GM19351 (cell line): ENCODE results near the gene MMP2.

Source experiments
- ATAC-seq: cut with Tn5 transposase; IDR thresholded peaks from one replicate; pipeline ENCODE4 v1.9.1; 2021; ENCODE audit warnings: mild to moderate bottlenecking, moderate library complexity; ENCODE audit not compliant: unreplicated experiment

MMP2 gene

DNA sequence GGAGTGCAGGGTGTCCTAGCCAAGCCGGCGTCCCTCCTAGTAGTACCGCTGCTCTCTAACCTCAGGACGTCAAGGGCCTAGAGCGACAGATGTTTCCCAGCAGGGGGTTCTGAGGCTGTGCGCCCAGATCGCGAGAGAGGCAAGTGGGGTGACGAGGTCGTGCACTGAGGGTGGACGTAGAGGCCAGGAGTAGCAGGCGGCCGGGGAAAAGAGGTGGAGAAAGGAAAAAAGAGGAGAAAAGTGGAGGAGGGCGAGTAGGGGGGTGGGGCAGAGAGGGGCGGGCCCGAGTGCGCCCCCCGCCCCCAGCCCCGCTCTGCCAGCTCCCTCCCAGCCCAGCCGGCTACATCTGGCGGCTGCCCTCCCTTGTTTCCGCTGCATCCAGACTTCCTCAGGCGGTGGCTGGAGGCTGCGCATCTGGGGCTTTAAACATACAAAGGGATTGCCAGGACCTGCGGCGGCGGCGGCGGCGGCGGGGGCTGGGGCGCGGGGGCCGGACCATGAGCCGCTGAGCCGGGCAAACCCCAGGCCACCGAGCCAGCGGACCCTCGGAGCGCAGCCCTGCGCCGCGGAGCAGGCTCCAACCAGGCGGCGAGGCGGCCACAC is at the start of gene MMP2:
Gene MMP2 (plus strand): TSS at position 372 of the 603 bp plus-strand sequence. CDS start 282 bp downstream, outside the sequence.
- ATAC-seq: no peak

DNA sequence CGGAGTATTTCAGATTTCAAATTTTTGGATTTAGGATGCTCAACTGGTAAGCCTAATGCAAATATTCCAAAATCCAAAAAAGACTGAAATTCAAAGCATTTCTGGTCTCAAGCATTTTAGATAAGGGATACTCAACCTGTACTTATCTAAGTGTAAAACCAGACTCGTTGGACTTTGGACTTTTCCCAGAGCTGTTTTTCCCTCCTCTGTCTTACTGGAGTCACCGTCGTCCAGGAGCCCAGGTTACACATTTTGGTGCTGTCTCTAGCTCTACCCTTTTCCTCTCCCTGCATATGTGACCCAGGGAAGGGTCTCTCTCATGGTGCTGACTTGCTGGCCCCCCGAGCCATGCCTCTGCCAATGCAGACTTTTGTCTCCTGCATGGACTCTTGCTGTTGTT is 46.0 kb upstream of the MMP2 start:
- ATAC-seq: no peak

DNA sequence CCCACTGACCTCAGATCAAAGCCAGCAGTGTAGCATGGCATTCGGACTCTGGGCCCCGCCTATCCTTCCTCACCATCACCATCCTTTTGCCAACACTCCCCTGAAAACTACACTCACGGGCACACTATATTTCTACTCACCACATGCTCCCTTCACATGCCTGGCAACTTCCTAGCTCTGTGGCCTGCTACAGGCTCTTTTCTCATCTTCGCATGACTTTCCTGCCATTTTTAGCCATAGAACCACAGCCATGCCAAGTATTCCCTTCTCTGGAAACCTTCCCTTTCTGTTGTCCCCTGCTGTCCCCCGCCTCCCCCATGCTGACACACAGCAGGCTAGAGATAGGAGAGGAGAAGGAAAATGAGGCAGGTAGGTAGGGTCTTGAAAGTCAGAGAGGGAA is 45.5 kb upstream of the MMP2 start:
- ATAC-seq: no peak

DNA sequence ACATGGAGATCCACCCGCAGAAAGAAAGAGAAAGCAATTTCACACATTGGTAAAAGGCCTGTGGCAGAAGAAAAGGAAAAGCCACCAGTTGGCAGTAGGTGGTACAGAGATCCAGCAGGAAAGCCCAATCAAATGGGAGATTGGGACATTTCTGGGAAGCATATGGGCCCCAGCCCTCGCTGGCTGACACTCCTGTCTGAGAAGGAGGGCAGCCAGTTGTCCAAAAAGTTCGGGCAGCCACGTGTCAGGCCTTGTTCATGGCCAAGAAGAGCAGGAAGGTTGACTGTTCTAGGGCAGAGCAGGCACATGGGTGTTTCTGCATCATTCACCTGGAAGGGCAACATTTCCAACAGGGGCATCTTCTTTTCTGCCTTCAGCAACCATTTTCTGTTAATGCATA is 45.0 kb upstream of the MMP2 start:
- no peak for ATAC-seq

DNA sequence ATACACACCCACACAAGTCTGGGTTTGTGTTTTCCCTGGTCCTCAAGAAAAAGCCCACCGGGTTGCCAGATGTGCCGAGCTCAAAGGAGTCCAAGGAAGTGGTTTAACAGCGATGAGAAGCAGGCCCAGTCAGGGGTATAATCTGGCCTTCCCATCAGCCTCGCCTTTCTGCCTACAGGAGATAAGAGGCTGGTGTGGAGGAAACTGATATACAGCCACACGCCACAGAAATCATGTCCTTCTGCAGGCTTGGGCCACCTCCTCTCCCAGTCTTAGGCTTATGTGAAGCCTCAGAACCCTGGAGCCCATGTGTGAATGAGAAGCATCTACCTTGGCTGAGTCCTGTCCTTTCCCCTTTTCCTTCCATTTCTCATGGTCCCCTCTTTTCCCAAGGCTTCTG is 43.6 kb upstream of the MMP2 start:
- no peak for ATAC-seq

DNA sequence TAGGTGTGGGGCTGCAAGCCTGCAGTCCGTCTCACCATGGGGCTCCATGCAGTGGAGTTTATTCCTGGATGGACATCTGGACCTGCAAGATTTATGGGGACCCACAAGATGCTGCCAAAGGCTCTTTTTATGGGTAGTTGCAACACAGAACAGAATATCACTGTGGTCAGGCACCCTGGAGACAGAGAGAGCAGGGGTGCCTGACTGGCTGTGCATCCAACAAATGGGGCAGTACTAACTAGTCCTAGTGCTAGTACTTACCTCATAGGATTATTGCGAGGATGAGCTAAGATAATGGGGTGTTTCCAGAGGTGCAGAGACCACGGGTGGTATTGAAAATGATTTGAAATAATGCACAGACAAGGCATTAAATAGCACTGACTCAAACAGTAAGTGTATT is 42.4 kb upstream of the MMP2 start:
- ATAC-seq: no peak

DNA sequence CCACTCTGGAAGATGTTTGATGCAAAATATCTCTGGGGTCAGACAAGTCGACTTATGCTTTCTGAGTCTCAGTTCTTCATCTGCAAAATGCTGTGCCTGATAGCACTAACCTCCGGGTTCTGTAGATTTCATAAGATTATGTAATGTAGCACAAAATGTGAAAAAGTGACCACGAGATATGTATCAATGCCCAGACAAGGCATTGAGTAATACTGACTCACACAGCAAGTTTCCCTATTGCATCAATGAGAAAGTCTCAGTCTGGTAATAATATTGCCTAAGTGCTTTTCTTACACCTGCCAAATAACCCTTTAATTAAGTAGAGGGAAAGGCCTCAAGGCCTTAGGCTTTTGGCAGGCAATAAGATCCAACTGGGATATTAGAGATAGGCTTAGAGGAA is 41.4 kb upstream of the MMP2 start:
- peak; percentile 66 for ATAC-seq

DNA sequence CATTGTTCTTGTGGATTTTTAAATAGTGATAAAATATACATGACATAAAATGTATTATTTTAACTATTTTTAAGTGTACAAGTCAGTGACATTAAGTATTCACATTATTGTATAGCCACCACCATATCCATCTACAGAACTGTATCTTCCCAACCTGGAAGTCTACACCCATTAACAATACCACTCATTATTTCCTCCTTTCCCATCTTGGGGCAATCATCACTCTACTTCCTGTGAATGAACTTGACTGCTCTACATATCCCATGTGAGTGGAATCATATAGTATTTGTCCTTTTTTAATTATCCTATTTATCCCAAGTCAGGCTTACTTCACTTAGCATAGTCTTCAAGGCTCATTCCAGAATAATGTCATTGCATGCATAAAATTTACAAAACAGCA is 40.7 kb upstream of the MMP2 start:
- no peak for ATAC-seq

DNA sequence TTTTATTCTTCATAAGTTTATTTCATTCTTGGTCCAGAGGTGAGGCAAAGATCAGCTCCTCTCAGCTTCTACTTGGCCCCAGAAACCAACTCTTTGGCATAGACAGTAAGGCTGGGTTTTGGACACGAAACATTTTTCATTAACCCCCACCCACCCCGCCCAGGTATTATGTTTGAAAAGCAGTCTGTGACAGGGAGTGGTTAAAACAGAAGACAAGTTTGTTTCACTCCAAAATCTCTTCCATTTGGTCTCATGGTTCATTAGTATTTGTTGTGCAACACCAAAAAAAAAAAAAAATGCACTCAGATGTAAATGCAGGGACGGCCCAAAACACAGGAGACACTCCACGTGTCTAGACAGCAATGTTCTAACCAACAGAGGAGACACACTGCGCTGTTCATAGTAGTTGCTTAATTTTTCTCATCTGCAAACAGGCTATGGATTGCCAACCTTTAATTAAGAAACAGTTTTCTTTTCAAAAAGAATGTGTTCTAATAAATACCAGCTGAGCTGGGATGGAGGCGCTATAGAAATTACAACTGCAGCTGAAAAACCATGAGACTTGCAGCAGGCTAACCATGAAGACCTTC is 39.8 kb upstream of the MMP2 start:
- no peak for ATAC-seq

DNA sequence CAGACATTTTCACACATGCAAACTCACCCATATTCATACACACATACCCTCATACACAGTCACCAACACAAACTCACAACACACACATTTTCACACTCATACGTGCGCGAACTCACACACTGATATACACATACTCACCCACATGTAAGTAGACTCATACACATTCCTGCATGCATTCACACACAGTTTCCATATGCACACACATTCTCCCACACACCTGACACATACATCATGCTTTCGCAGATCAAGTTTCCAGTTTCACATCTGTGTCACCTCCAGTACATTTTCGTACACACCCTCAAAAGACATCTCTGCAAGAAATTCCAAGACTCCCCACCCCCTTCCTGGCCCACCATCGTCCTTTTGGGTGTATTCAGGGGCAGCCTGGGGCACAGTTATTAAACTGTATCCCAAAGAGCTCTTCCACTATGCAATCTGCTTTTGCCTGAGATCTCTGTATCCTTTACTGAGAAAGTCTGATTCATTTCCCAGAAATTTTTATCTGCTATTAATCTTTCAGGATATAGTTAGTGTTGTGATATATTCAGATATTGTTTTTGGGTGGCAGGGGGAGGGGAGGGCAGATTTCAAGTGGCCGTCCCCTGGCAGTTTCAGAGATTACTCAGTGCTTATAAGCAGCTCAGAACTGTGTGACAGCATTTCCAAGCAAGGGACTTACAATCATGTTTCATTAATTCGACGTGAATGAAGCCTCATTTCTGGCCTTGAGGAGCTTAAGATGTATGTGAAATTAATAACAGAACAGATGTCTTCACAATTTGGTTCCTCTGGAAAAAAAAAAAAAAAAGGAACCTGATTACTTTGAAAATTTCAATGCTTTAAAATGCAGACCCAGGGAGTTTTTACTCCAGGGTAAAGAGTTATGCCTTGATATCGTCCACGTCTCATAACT is 35.3 kb upstream of the MMP2 start:
- peak; percentile 49 for ATAC-seq

DNA sequence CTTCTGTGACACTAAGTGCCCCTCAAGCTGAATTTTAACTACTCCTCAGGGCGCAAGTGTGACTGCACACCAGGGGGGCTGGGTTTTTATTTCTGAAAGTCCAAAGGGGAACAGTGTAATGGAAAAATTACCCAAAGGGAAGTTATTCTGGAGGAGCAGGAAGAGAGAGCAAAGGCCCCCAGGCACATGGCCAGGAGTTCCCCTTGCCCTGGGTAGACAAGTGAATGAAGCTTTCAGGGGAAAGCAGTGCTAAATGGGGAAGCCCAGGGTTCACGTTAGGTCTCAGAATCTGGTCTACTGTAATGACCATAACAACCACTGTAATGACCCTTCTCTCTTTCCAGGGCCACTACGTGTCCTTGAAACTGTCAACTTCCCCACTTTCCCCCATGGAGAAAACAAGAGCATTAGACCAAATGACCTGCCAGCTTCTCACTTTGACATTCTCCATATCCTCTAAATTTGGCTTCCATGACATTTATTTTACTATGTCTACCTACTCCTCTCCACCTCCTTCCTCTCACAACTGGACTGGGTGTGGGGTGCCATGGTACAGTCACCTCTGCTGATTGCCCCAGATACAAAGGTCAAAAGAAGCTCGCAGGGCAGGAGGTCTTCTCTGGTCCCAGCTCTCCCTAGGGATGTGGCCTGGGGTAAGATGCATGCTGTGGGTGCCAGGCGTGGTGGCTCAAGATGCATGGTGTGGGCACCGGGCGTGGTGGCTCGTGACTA is 34.1 kb upstream of the MMP2 start:
- peak; percentile 71 for ATAC-seq

DNA sequence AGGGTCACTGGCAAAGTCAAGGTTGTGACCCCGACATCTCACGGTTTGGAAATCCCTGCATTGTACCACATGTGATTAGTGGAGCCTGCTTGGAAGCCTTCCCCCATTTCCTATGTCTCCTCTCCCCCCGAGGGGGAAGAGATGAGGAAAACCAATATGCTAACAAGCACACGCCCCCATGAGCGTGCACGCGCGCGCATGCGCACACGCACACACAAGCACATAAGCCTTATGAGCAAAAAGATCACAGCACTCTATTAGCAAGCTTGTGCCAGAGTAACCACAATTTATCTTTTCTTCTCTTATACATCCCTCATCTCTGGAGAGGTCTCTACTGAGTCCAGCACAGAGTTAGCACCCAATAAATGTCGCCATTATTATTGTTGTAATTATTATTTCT is 31.8 kb upstream of the MMP2 start:
- no peak for ATAC-seq

DNA sequence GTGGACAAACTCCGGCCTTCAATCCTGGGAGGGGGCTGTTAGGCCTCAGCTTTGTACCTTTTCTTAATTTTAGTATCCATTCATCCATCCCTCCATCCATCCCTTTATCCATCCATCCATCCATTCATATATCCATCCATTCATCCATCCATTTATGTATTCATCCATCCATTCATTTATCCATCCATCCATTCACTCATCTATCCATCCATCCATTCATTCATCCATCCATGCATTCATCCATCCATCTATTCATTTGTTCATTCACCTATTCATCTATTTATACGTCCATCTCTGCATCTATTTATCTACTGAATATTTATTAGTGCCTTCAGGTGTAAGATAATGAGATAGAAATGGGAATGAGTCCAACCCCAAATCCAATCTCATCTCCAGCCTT is 26.0 kb upstream of the MMP2 start:
- ATAC-seq: no peak

DNA sequence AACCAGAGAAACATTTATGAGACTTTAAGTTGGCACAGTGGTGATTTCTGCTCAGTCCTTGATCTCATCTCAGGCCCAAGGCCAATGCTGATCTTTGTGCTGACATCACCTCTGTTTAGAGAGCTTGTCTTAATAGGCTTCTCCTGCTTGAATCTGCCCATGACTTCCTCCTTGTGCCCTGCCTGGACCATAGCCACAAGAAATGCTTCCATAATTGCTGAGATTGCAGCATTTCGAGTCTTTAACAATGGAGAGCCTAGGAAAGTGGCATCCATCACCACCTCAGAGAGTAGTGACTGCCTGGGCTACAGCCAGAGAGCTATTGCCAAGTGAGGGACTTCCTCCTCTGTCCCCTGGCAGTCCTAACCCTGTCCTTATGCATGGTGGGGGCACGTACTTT is 25.1 kb upstream of the MMP2 start:
- no peak for ATAC-seq

DNA sequence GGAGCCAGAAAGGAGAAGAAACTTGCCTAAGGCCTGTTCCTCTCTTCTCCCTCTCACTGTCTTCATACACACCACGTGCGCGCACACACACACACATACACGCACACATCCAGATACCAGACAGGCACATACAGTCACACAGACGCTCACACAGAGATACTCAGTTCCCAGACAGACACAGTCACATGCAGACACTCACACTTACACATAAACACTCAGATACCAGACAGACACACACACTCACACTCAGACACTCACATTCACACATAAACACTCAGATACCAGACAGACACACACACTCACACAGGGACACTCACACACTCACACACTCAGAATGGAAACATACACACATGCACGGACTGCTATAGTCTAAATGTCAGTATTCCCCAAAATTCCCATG is 24.1 kb upstream of the MMP2 start:
- ATAC-seq: no peak

DNA sequence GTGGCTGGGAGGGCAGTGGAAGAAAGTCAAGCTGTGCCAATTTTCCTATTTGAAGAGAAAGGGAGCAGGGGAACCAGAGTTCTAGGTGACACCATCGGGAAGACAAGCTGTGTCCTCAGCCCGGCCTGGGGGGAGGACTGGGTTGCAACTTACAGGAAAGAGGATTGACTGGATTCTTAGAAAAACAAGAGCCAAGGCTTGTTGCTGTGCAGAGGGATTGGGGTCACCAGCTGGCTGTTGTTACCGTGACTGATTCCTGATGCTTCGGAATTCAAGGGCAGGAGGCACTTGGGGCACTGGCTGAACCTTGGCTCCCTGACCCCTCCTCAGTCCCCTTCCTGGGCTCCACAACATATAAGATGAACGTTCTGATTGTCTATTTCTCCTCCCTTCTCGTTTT is 16.8 kb upstream of the MMP2 start:
- no peak for ATAC-seq

DNA sequence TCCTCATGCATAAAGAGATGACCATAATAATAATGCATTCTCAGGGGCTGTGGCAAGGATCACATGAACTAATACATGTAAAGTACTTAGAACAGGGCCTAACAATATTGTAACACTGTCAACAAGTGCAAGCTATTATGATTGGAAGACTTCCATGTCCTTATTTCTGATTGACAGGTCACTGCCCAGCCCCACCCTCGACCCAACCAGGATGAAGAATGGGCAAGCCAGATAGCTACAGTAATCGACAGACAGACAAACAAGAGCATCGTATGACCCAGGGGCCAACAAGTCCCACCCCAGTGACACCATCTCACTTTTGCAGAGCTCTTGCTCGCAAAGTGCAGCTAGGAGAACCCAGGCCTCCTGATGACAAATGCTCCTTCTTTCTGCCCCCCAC is 14.6 kb upstream of the MMP2 start:
- ATAC-seq: no peak

DNA sequence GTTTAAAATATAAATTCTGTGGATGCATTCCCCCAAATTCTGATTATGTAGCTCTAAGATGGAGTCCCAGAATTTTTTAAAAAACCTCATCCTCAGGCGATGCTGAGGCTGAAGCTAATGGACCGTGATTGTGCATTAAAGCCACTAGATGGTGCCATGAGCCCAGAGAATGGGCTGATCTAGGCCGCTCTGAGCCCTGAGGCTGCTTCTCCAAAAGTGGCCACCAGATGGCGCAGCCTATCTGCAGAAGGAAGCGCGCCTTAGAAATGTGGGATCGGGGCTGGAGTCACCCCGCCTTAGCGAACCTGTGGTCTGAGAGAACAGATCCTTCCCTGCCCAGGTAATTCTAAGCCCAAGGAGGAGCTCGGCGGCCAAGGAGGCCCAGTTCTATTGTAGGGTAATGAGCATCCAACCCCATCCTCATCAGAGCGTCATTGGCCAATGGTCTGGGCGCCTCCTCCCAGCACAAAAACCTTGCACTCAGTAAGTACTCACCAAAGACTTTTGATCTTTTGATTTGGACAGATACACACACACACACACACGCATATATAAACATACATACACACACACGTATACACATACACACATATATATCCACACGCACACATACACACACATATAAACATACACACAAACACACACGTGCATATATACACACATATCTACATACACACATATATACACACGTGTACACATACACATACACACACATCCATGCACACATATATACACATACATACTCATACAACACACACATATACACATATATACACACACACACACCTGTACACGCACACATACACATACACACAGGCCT is 13.7 kb upstream of the MMP2 start:
- ATAC-seq: peak; percentile 97

DNA sequence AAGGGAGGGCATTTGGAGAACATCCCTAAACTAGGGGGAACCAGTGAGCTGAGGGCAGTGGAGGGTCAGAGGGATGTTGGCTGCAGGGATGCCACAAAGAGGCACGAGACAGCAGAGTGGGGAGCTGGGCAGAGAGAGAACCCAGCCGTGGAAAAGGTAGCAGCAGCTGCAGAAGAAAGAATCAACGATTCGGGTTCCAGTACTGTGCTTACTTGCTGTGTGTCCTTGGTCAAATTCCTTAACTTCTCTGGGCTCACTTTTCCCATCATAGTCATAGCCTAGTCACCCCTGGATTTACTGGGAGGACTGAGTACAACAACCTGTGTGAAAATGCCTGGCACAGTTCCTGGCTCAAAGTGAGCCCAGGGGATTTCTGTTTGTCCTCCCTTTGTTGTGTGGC is 12.8 kb upstream of the MMP2 start:
- no peak for ATAC-seq

DNA sequence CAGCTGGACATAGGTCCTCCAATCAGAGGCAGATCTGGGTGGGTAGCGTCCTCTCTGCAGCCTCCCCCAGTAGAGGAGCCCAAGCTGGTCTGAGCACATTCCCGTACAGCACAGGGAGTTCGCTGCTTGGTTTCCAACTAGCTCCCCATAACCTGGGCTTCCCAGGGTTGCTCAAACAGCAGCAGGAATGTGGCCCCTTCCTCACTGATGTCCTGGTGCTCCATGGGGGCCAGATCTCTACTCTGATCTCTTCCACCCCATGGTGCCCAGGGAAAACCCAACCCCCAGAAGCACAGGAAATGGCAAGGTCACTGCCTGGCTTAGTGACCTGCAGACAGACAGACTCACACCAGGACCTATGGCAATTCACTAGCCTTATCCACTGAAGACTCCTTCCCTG is 11.1 kb upstream of the MMP2 start:
- ATAC-seq: no peak
